ENCODE data around the gene DSP.

DSP gene

DNA sequence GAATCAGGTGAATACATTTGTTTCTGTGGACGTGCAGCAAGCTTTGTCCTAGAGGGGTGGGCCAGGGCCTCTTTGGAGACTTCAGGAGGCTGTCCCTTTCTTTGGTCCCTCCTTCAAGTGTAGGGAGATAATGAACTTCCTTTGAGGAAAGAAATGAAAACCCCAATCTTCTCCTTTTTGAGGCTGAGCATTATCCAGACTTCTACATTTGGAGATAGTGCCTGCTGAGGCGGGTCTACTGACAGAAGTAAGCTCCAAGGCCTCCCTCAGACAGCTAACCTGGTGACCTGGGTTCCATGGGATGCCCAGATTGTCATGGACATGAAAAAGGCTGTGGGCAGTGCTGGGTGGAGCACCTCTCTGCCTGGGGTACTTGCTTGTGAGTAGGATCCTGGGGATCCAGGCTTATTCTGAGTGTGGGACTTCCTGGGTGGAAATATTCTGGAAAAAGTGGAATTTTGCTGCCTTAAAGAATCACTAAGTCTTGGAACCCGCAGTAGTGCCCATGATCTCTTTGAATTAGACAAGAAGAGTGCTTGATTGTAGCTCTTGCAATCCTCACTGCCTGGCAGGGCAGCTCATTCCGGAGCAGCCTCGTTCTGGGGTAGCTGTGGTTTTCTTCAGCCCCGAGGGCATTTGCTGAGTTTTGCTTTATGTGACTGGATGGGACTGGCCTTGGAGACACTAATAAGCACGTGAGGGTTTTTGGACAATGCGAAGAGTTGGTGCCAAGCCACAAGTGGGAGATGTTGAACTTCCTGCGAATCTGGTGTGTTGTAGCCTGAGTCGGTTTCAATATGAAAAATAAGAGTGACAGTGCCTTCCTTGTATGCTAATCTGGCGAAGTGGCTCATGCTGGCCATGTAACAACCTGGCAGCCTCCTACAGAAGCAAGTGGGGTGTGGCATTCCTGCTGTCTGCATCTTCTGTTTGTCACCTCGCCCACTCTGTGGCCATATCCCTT is 76.6 kb downstream of the DSP start:
- no peaks in the 10 kb centered on the region for H3K27me3 ChIP-seq (ENCODE audit: insufficient read depth, poor library complexity, severe bottlenecking)
- 0 out of 2 replicates have a peak overlapping the region, but pooled peaks have one; percentile 0 for H3K27ac ChIP-seq (replicated peaks)
- TF ChIP-seq GABPA (IDR thresholded peaks at IDR 0.05; ENCODE audit: low read depth) (no peak), REST (IDR thresholded peaks at IDR 0.05; ENCODE audit: insufficient replicate concordance, low read depth) (no peak)
- TF ChIP-seq, protein P1, sequence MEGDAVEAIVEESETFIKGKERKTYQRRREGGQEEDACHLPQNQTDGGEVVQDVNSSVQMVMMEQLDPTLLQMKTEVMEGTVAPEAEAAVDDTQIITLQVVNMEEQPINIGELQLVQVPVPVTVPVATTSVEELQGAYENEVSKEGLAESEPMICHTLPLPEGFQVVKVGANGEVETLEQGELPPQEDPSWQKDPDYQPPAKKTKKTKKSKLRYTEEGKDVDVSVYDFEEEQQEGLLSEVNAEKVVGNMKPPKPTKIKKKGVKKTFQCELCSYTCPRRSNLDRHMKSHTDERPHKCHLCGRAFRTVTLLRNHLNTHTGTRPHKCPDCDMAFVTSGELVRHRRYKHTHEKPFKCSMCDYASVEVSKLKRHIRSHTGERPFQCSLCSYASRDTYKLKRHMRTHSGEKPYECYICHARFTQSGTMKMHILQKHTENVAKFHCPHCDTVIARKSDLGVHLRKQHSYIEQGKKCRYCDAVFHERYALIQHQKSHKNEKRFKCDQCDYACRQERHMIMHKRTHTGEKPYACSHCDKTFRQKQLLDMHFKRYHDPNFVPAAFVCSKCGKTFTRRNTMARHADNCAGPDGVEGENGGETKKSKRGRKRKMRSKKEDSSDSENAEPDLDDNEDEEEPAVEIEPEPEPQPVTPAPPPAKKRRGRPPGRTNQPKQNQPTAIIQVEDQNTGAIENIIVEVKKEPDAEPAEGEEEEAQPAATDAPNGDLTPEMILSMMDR (IDR thresholded peaks at IDR 0.05; ENCODE audit: insufficient read depth, low read length), result no peak
- H3K4me3 ChIP-seq (replicated peaks; ENCODE audit: insufficient read depth, low read length), result peak overlapping the region; percentile 18
- peak; percentile 68 to 87 for DNase-seq (ENCODE audit: low read depth in 1 of 2, low spot score in 1 of 2)

GRCh38 chr6:7621761-7622160 is 80.3 kb downstream of the DSP start:
- DNase-seq (ENCODE audit: low read depth in 1 of 2, low spot score in 1 of 2), result no peak
- no peak overlapping the region for H3K4me3 ChIP-seq (replicated peaks; ENCODE audit: insufficient read depth, low read length)
- TF ChIP-seq GABPA (IDR thresholded peaks at IDR 0.05; ENCODE audit: low read depth) (no peak), REST (IDR thresholded peaks at IDR 0.05; ENCODE audit: insufficient replicate concordance, low read depth) (no peak), POLR2AphosphoS5 (IDR thresholded peaks at IDR 0.05; ENCODE audit: low read depth) (no peak), SPI1 (IDR thresholded peaks at IDR 0.05; ENCODE audit: borderline replicate concordance, low read depth) (no peak)
- TF ChIP-seq, protein P1 (IDR thresholded peaks at IDR 0.05; ENCODE audit: insufficient read depth, low read length), result no peak
- no peaks in the 10 kb centered on the region for H3K27me3 ChIP-seq (ENCODE audit: insufficient read depth, poor library complexity, severe bottlenecking)
- H3K27ac ChIP-seq (replicated peaks), result no peak overlapping the region

DNA sequence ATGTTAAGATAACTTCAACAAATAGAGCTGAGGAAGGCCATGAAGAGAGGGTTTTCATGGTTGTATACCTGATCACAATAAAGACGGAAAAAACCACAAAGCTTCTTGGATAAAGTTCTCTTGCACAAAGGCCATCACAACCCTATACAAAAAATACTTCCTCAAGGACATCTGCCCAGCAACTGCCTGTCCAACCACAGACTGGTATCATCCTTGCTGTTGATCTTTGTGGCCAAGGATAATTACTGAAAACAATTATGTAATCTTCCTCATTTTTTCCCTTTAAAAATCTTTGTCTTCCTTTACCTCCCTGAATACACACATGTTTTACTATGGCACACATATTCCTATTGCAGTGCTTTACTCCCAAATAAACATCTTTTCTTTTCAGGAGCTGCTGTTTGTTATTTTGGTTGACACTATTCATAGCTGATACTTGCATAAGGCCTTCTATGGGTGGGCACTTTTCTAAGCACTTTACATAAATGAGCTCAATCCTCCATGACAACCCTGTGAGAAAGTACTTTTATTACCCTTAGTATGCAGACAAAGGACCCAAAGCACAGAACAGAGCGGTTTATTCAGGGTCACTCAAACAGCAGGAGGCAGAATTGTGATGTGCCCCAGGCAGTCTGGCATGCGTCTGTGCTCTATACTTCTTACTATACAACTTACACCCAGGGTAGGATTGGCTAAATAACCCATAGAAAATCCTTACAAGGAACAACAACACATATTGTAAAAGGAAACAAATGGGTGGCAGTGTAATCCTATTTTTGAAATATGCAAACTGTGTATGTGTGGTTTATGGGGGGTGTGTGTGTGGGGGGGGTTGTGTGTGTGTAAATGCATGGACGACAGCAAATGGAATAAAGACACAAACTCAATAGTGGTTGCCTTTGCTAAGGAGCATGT is 83.6 kb downstream of the DSP start:
- no peak overlapping the region for H3K27ac ChIP-seq (replicated peaks)
- DNase-seq (ENCODE audit: low read depth in 1 of 2, low spot score in 1 of 2), result peak; percentile 26 to 52
- H3K4me3 ChIP-seq (replicated peaks; ENCODE audit: insufficient read depth, low read length), result no peak overlapping the region
- H3K27me3 ChIP-seq (ENCODE audit: insufficient read depth, poor library complexity, severe bottlenecking), result no peaks in the 10 kb centered on the region
- TF ChIP-seq, protein P1 (IDR thresholded peaks at IDR 0.05; ENCODE audit: insufficient read depth, low read length), result no peak
- TF ChIP-seq POLR2AphosphoS5 (IDR thresholded peaks at IDR 0.05; ENCODE audit: low read depth) (no peak), REST (IDR thresholded peaks at IDR 0.05; ENCODE audit: insufficient replicate concordance, low read depth) (no peak), GABPA (IDR thresholded peaks at IDR 0.05; ENCODE audit: low read depth) (no peak), SPI1 (IDR thresholded peaks at IDR 0.05; ENCODE audit: borderline replicate concordance, low read depth) (no peak)
